SK-N-SH (cell line): ENCODE results near the gene TOM1L2.

Experiments used
- CTCF ChIP-seq: fragments of 200-600 bp; sonication (generic); IDR thresholded peaks from 2 replicates; pipeline ENCODE4 v1.6.1; 2017; ENCODE audit warnings: antibody characterized with exemption, mild to moderate bottlenecking, moderate library complexity
- EZH2phosphoT487 ChIP-seq: fragments of 200-600 bp; sonication (generic); IDR thresholded peaks from 2 replicates; pipeline ENCODE4 v1.6.1; 2017; ENCODE audit warnings: low read depth, mixed run types, mild to moderate bottlenecking, antibody characterized with exemption, moderate library complexity, borderline replicate concordance
- JUND ChIP-seq: IDR thresholded peaks from 2 replicates; pipeline ENCODE4 v1.4.0; 2012
- PBX3 ChIP-seq: IDR thresholded peaks from 2 replicates; pipeline ENCODE4; 2012
- SMC3 ChIP-seq: IDR thresholded peaks from 2 replicates; pipeline ENCODE4 v1.6.1; 2012; ENCODE audit warnings: low read depth, low read length, improper control_type of control experiment
- ZBTB33 ChIP-seq: IDR thresholded peaks from 2 replicates; pipeline ENCODE4 v1.4.0; 2012; ENCODE audit warnings: low read depth, borderline replicate concordance

- no peak for TF ChIP-seq CTCF
- TF ChIP-seq JUND: no peak
- TF ChIP-seq PBX3: no peak
- no peak for TF ChIP-seq SMC3
- no peak for TF ChIP-seq ZBTB33
- no peak for TF ChIP-seq EZH2phosphoT487
Observed at GRCh38 chr17:17817552-17817947, 154.7 kb downstream of the TOM1L2 start.
